T-cell (primary cell): Measurements from ENCODE around the gene GNAS. TPM values are rescaled to one million over a fixed set of nuclear protein-coding genes. Genes with fewer than 3 reads are reported as not detected.

ENCODE experiments used
- total RNA-seq, 35 experiments: library from RNA in 6 of 35; stranded (reverse) in 6 of 35; fragments of 120-200 nt in 1 of 35; gene quantifications; one replicate each; pipeline versions ENCODE4 v1.2.1 to v1.2.4 and lab custom pipeline; 2013 to 2026

GNAS gene
- total RNA-seq, 5 donors from 2014 or later (not counting 1 experiment from before 2014, with no cell fraction given) = 578 to 855 (median 640) TPM

Other genes with a start within 250 kb of the GNAS start
- gene STX16, start 201.4 kb upstream of the GNAS start, total RNA-seq = 100 to 1,000 TPM; 154 to 213 (median 178) TPM
- gene NPEPL1, start 159.9 kb upstream of the GNAS start, total RNA-seq = 10 to 100 TPM; 49.6 to 79.0 (median 69.3) TPM
- 1 to 10 TPM; 1.1 to 1.7 (median 1.5) TPM for gene GNAS-AS1, start 1.8 kb upstream of the GNAS start, total RNA-seq
- gene NELFCD, start 128.5 kb downstream of the GNAS start, total RNA-seq = 10 to 100 TPM; 72.6 to 95.4 (median 90.4) TPM
- gene CTSZ, start 154.5 kb downstream of the GNAS start, total RNA-seq = 10 to 100 TPM; 16.8 to 37.1 (median 26.1) TPM
- 1 to 10 TPM in 1 of 5 donors, under 1 TPM in 1, not detected in 3; 0.56 to 5.0 TPM for gene TUBB1, start 166.7 kb downstream of the GNAS start, total RNA-seq
- 100 to 1,000 TPM in 1 of 5 donors, 10 to 100 TPM in 4; 50.6 to 105 (median 62.4) TPM for gene ATP5F1E, start 179.6 kb downstream of the GNAS start, total RNA-seq
- 10 to 100 TPM; 41.4 to 49.0 (median 43.6) TPM for gene PRELID3B, start 190.1 kb downstream of the GNAS start, total RNA-seq